Epithelial cell of prostate (primary cell): ENCODE measurements around the gene DFFB.

Source experiments
- DNase-seq: peaks from one replicate; pipeline ENCODE4 v3.0.0-alpha.2; 2011; ENCODE audit warnings: low read depth, low spot score
- H3K27ac ChIP-seq: fragments of 450-650 bp; 2 replicates; pipeline ENCODE4 v1.5.1; 2017; ENCODE audit warnings: mild to moderate bottlenecking

Gene DFFB

GRCh38 chr1:3893190-3893589 is 35.9 kb downstream of the DFFB start:
- H3K27ac ChIP-seq = no peak overlapping the region
- DNase-seq = no peak

DNA sequence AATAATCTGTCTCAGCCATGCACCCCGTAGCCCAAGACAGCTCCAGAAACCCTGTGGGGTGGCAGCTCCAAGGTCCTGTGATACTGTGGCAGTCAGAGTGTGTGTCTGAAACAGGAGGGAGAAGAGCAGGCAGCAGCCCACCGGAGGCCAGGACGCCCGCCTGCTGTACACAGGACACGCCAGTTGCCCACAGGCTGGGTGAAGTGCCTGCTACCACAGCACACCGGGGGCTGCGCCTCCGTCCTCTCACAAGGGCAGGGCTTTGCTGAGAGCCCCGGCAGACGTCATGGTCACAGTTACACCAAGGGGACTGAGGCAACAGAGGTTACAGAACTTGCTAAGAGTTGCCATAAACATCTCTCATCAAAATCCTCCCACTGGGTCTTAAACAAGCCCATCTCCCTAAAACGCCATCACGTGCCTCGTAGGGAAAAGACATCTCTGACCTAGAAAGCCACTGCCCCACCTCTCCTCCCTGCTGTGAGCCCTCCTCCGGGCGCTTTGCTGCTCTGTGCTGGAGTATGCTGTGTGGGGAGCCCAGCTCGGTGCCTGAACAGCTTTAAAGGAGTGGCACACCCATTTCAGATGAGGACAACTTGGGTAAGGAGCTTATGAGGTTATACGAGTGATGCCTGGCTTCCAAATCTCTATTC is 37.5 kb downstream of the DFFB start:
- H3K27ac ChIP-seq = no peak overlapping the region
- no peak for DNase-seq

- no peak for DNase-seq
- no peak overlapping the region for H3K27ac ChIP-seq
Observed at GRCh38 chr1:3895279-3895950, 38.1 kb downstream of the DFFB start.

DNA sequence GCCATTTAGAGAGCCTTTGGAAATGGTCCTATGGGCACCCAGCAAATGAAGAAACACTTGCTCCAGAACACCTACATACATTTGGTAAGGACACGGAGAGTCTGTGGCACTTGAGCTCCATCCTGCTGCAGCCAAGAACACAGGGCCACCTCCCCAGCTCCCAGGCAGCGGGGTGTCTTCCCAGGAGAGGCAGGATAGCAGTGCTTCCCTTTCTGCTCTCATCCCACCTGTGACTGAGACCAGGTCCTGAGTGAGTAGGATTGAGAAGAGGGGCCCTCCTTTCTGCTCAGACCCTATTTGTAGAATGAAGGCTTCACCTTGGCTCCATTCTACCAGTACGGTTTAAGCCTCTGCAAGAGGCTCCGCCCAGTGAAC is 38.7 kb downstream of the DFFB start:
- H3K27ac ChIP-seq = no peak overlapping the region

GRCh38 chr1:3896396-3897000 is 39.2 kb downstream of the DFFB start:
- DNase-seq = no peak
- H3K27ac ChIP-seq = no peak overlapping the region

More for the DNA sequence above, 38.7 kb downstream of the DFFB start:
- no peak for DNase-seq

DNA sequence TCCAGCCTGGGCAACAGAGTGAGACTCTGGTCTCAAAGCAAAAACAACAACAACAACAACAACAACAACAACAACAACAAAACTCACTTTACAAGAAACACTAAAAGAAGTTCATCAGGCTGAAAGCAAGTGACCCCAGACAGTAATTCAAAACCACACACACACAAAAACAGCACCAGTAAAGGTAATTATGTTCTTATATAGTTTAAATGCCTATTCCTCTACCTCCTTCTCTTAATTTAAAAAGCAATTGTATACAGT is 41.1 kb downstream of the DFFB start:
- DNase-seq = no peak
- no peak overlapping the region for H3K27ac ChIP-seq

- peak overlapping the region; percentile 95 for H3K27ac ChIP-seq
- DNase-seq = no peak
Observed at GRCh38 chr1:3898994-3899753, 41.9 kb downstream of the DFFB start.

DNA sequence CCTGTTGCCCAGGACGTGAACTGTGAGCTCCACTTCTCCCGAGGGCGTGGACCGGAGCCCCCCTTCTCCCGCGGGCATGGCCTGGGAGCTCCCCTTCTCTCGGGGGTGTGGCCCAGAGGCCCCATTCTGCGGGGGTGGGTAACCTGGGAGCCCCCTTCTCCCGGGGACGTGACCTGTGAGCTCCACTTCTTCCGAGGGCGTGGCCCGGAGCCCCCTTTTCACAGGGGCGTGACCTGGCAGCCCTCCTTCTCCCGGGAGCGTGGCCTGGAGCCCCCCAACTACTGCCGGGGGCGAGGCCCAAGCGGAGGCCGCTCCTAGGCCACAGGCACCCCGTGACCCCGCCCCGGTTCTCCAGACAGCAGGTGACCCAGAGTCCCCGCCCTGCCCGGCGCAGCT is 42.5 kb downstream of the DFFB start:
- H3K27ac ChIP-seq = peak overlapping the region; percentile 95
- no peak for DNase-seq

- peak within 1 kb of the TSS; percentile 95 for H3K27ac ChIP-seq
- peak; percentile 77 for DNase-seq
Observed at GRCh38 chr1:3900150-3900968, 43.1 kb downstream of the DFFB start, which contains the start of gene C1orf174. TSS of gene C1orf174 (minus strand) at chr1:3900272. CDS start at chr1:3900186, 86 bp downstream.

DNA sequence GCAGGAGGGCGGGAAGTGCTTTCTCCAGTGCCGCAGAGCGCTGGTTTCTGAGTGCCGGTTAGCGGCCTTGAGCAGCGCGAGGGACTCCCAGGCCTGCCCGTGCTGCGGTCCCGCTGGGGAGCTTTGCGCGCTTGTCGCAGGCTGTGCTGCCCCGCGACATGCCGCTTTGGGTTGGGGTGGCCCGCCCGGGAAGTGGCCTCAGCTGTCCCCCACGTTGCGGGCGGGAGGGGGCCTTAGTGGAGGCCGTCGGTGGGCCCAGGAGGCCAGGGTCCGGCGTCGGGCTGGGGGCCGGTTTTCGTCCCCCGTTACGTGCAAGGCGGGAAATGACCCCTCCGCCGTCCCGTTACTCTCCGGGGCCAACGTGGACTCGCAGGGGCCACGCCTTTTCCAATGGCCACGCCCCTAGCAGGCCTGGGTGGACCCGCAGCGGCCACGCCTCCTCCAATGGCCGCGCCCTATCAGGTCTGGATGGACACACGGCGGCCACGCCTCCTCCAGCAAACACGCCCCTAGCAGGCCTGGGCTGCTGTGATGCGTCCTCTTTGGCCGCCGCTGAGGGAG is 43.8 kb downstream of the DFFB start:
- DNase-seq = peak; percentile 72
- H3K27ac ChIP-seq = peak overlapping the region; percentile 95

DNA sequence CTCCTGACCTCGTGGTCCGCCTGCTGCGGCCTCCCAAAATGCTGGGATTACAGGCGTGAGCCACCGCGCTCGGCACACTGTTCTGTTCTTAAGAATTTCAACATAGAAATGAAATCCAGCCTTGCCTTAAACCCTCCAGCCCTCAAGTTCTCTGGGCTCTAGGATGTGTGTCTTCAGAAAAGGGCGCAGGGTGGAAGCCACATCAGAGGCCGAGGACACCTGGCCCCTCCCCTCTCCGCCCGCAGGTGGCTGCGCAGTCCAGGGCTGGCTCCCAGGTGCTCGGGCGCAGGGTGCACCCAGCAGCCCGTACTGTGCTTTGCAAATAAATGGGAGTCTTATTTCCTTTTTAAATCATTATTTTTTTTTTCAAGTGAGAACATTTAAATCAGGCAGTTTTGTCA is 44.8 kb downstream of the DFFB start:
- no peak overlapping the region for H3K27ac ChIP-seq
- DNase-seq = no peak

- no peak overlapping the region for H3K27ac ChIP-seq
Observed at GRCh38 chr1:3902571-3903091, 45.4 kb downstream of the DFFB start.

DNA sequence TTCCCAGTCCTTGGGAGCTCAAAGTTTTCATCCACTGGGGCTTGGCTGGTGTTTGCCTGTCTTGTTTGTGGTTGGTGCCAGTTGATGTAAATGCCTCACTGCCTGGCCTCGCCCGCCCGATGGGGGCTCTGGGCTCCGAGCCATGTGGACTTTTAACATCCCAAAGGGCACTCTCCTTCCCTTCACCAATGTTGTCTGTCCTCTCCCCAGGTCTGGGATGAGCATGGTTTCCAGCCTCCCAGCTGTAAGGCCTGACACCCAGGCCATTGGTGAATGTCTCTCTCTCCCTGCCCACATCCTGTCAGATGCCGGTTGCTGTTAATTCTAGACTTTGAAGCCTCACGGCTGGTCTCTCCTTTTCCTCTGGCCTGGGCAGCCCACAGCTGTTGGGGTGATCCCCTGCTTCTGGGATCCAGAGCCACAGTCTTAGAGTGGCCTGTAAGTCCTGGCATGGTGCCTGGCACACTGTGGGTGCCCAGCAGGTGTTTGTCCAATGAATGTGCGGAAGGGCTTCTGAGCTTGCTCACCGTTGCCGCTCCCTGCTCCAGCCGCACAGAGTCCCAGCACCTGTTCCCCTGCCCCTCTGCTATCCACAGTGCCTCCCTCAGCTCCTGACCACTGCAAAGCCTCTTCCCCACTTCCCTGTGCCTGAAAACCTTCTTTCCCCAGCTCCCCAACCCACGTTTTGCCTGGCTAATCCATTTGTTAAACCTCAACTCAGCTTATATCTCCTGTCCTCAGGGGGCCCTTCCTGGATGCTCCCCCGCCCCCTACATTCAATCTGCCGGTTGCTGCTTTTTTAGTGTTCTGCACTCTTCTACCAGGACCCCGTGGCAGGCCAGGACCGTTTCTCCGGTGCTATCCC is 46.1 kb downstream of the DFFB start:
- H3K27ac ChIP-seq = no peak overlapping the region
- DNase-seq = no peak

More at GRCh38 chr1:3902571-3903091, 45.4 kb downstream of the DFFB start:
- DNase-seq = no peak

- no peak overlapping the region for H3K27ac ChIP-seq
- DNase-seq = no peak
Observed at GRCh38 chr1:3904006-3904842, 46.9 kb downstream of the DFFB start.

GRCh38 chr1:3904843-3905185 is 47.5 kb downstream of the DFFB start:
- no peak overlapping the region for H3K27ac ChIP-seq
- no peak for DNase-seq

DNA sequence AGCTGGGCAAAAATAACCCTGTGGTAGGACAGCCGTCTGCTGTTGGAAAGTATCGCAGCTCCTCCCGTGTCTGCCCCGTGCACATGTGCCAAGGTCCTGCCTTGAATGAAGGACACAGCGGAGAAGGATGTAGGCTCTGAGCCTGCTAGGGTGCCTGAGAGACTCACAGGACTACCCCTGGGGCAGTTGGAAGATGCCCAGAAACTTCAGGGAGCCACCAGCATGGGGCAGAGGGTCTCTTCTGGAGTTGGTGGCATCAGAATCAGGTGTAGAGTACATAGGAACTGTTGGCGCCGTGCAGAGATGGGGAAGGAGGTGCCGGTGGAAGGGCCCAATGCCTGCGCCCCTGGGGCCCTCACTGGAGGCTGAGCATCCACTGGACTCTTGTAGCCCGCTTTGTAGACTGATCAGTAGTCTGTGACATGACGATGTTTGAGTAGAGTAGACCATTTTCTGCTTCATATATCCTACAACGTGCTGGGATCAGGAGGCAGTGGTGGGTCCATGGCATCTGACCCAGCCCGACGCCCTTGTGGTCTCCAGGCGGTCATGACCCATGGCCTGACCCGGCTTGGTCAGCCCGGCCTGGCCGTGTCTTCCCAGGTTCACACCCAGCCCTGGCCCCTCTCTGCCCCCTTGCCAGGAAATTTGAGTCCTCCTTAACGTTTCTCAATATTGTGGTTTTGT is 48.1 kb downstream of the DFFB start:
- DNase-seq = no peak
- H3K27ac ChIP-seq = no peak overlapping the region

DNA sequence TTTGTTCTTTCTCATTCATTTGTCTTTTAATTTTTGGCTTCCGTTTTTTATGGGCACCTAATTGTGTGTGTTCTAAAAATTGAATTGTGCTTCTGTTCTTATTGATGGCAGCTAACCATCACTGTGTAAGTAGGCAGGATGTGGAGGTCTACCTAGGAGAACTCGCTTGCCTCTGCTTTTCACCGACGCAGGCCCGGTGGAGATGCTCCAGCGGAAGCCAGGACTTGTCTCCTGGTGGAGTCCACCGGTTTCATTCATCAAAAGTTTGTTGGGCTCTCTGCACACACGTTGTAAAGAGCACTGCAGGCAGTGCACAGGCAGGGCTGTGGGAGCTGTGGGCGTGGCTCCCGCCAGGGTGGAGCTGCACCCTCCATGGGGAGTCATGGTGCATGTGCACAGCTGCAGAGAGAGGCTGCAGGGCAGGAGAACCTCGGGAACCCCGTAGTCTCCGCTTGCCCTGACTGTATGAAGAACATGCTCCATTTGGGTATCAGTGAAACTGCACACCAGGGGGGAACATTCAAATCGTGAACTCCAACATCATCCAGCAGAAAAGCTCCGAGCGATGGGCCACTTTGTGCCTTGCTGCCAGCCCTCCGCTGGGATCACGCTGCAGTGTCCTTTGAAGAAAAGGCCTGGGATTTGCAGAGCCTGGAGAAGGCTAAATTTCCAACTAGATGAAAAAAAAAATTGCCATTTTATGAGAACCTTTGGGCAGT is 48.8 kb downstream of the DFFB start:
- H3K27ac ChIP-seq = no peak overlapping the region
- no peak for DNase-seq
